A549 (cell line): ENCODE data around the gene ZNF776. TPM values are rescaled to one million over a fixed set of nuclear protein-coding genes. Genes with fewer than 3 reads are reported as not detected.
"Not testable (repeated sequence)": the region's sequence is repeated elsewhere in the genome, so short reads cannot be mapped to it uniquely, and the experiment has no call there.

ENCODE experiments used
- ATAC-seq, 2 experiments: fragments of 200-7000 bp in 1 of 2; fragments of >200 bp in 1 of 2; cut with Nextera tagmentation in 1 of 2; cut with Tn5 transposase in 1 of 2; 3 replicates each; pipeline versions ENCODE4 v1.8.0 to v1.9.1; 2018 to 2020; ENCODE audit warnings: mild to moderate bottlenecking in 1 of 2, moderate library complexity in 1 of 2
- CTCF ChIA-PET: fragments of 300-600 bp; sonication (Branson Sonifier 250); formaldehyde crosslinking; extraction: SDS; loops from one replicate; lab custom pipeline; 2021; ENCODE audit warnings: antibody characterized with exemption, inconsistent platforms; lab: Yijun Ruan, JAX
- POLR2A ChIA-PET: fragments of 350-600 bp; formaldehyde crosslinking; extraction: SDS; loops from one replicate; lab custom pipeline; 2021; ENCODE audit warnings: antibody characterized with exemption, inconsistent platforms; lab: Yijun Ruan, JAX
- DNase-seq, 2 experiments: peaks; one replicate each; pipeline versions ENCODE4 v3.0.0 to v3.0.0-alpha.2; 2011 to 2016; ENCODE audit warnings: low read depth in 1 of 2, low spot score in 1 of 2
- FAIRE-seq: peaks from 2 replicates; lab custom pipeline; 2011; peaks lifted over from hg19 to GRCh38; lab: Jason Lieb, UNC
- H3K27ac ChIP-seq, 2 experiments: fragments of >200 bp; sonication (Bioruptor Twin); formaldehyde crosslinking; 3 replicates each; pipeline ENCODE4 v1.5.1; 2016 to 2017
- H3K4me1 ChIP-seq: fragments of >200 bp; sonication (Bioruptor Twin); formaldehyde crosslinking; 3 replicates; pipeline ENCODE4 v1.6.1; 2016
- H3K4me2 ChIP-seq: fragments of >200 bp; sonication (Bioruptor Twin); formaldehyde crosslinking; 3 replicates; pipeline ENCODE4 v1.6.1; 2016
- H3K4me3 ChIP-seq: fragments of >200 bp; sonication (Bioruptor Twin); formaldehyde crosslinking; 3 replicates; pipeline ENCODE4 v1.5.1; 2016
- H3K9me3 ChIP-seq: fragments of >200 bp; sonication (Bioruptor Twin); formaldehyde crosslinking; 3 replicates; pipeline ENCODE4 v1.6.1; 2016
- BCL3 ChIP-seq: fragments of >200 bp; sonication (Bioruptor Twin); formaldehyde crosslinking; IDR thresholded peaks from 3 replicates; pipeline ENCODE4 v1.6.1; 2016
- CBX2 ChIP-seq: fragments of 200-600 bp; sonication (generic); IDR thresholded peaks from 2 replicates; pipeline ENCODE4 v1.6.1; 2016; ENCODE audit warnings: low read depth, mild to moderate bottlenecking, borderline replicate concordance
- CHD2 ChIP-seq: fragments of 150-350 bp; IDR thresholded peaks from 2 replicates; pipeline ENCODE4 v1.6.1; 2014; ENCODE audit warnings: low read length; ENCODE audit not compliant: partially characterized antibody
- CHD4 ChIP-seq: fragments of 200-600 bp; sonication (generic); IDR thresholded peaks from 2 replicates; pipeline ENCODE4 v1.6.1; 2016; ENCODE audit warnings: antibody characterized with exemption, mild to moderate bottlenecking, borderline replicate concordance
- E2F6 ChIP-seq: IDR thresholded peaks from 2 replicates; pipeline ENCODE4 v1.6.1; 2012; ENCODE audit warnings: low read depth, borderline replicate concordance
- ESRRA ChIP-seq: fragments of 150-350 bp; IDR thresholded peaks from 2 replicates; pipeline ENCODE4 v1.6.1; 2014; ENCODE audit warnings: mild to moderate bottlenecking, low read length, borderline replicate concordance
- GATA3 ChIP-seq: IDR thresholded peaks from 2 replicates; pipeline ENCODE4 v1.6.1; 2012; ENCODE audit warnings: borderline replicate concordance
- HDAC2 ChIP-seq: fragments of 200-600 bp; sonication (generic); IDR thresholded peaks from 2 replicates; pipeline ENCODE4 v1.6.1; 2016
- HEYL ChIP-seq: fragments of 250-450 bp; sonication (Bioruptor Pico); IDR thresholded peaks from 2 replicates; pipeline ENCODE4 v1.8.0; 2021; ENCODE audit warnings: mild to moderate bottlenecking, moderate library complexity
- HOXA7 ChIP-seq: fragments of 250-450 bp; sonication (Bioruptor Pico); IDR thresholded peaks from 2 replicates; pipeline ENCODE4 v1.5.0; 2020; ENCODE audit warnings: mild to moderate bottlenecking, moderate library complexity
- HOXB5 ChIP-seq: fragments of 250-450 bp; sonication (Bioruptor Pico); IDR thresholded peaks from 2 replicates; pipeline ENCODE4 v1.5.0; 2020; ENCODE audit warnings: mild to moderate bottlenecking, moderate library complexity
- JUNB ChIP-seq: fragments of >200 bp; sonication (Bioruptor Twin); formaldehyde crosslinking; IDR thresholded peaks from 2 replicates; pipeline ENCODE4 v1.6.1; 2016
- KDM1A ChIP-seq: fragments of 200-600 bp; sonication (generic); IDR thresholded peaks from 2 replicates; pipeline ENCODE4 v1.6.1; 2016; ENCODE audit warnings: low read depth, mild to moderate bottlenecking
- KDM5A ChIP-seq: fragments of 200-600 bp; sonication (generic); IDR thresholded peaks from 2 replicates; pipeline ENCODE4 v1.6.1; 2016; ENCODE audit warnings: antibody characterized with exemption, mild to moderate bottlenecking
- MAFK ChIP-seq: fragments of 450-650 bp; IDR thresholded peaks from 2 replicates; pipeline ENCODE4 v1.6.1; 2014; ENCODE audit not compliant: partially characterized antibody
- MAZ ChIP-seq: fragments of 150-350 bp; IDR thresholded peaks from 2 replicates; pipeline ENCODE4 v1.6.1; 2014; ENCODE audit warnings: antibody characterized with exemption, low read depth, low read length, borderline replicate concordance
- NFE2L2 ChIP-seq: fragments of 150-350 bp; conservative IDR thresholded peaks from 2 replicates; pipeline ENCODE4 v1.6.1; 2014; ENCODE audit warnings: low read length
- NPAS2 ChIP-seq: fragments of 250-450 bp; sonication (Bioruptor Pico); IDR thresholded peaks from 2 replicates; pipeline ENCODE4 v1.8.0; 2022; ENCODE audit warnings: mild to moderate bottlenecking, moderate library complexity, borderline replicate concordance
- RAD21 ChIP-seq, 2 experiments: fragments of >200 bp in 1 of 2; sonication (Bioruptor Twin) in 1 of 2; formaldehyde crosslinking in 1 of 2; IDR thresholded peaks in 1 of 2; conservative IDR thresholded peaks in 1 of 2; 2 replicates in 1 of 2; 3 replicates in 1 of 2; pipeline ENCODE4 v1.6.1; 2012 to 2018; ENCODE audit warnings: inconsistent platforms in 1 of 2
- RARB ChIP-seq: fragments of 250-450 bp; sonication (Bioruptor Pico); IDR thresholded peaks from 2 replicates; pipeline ENCODE4 v1.8.0; 2021; ENCODE audit warnings: mild to moderate bottlenecking, moderate library complexity
- RFX5 ChIP-seq: fragments of 450-650 bp; IDR thresholded peaks from 2 replicates; pipeline ENCODE4 v1.7.1; 2014; ENCODE audit warnings: antibody characterized with exemption, mild to moderate bottlenecking, moderate library complexity
- SREBF2 ChIP-seq: fragments of 450-650 bp; IDR thresholded peaks from 2 replicates; pipeline ENCODE4 v1.6.1; 2014; ENCODE audit warnings: mild to moderate bottlenecking, moderate library complexity
- ZFP36 ChIP-seq: fragments of 450-650 bp; IDR thresholded peaks from 2 replicates; pipeline ENCODE4 v1.6.1; 2014; ENCODE audit warnings: borderline replicate concordance; ENCODE audit not compliant: partially characterized antibody
- ZNF302 ChIP-seq: fragments of 250-450 bp; sonication (Bioruptor Pico); IDR thresholded peaks from 2 replicates; pipeline ENCODE4 v1.9.0; 2021; ENCODE audit warnings: inconsistent platforms, mild to moderate bottlenecking, moderate library complexity
- WGBS: methylation state at CpG from one replicate; pipeline ENCODE4 v1.1.6; 2017; ENCODE audit errors: missing lambda C conversion rate; 5-methylcytosine and 5-hydroxymethylcytosine counted together
- polyA plus RNA-seq, 4 experiments: library from polyadenylated mRNA; depleted of rRNA in 3 of 4; stranded (reverse); fragments of >200 nt; fragmentation: RNase III in 1 of 4; extraction: RNeasy Plus Mini Kit Qiagen cat#74134 plus additional on column Dnase treatment in 1 of 4; gene quantifications; 2 replicates in 3 of 4; 3 replicates in 1 of 4; pipeline ENCODE4 v1.2.3, GENCODE V29; 2011 to 2017

The ZNF776 gene
- polyA plus RNA-seq, 2 of the 4 experiments (the other 2 are of a cell fraction), result 5.3 to 9.3 TPM

GRCh38 chr19:57720878-57721277, 25.7 kb upstream of the ZNF776 start:
- DNase-seq (peak in 1 of 2 experiments; percentile 22), ATAC-seq (no peak), FAIRE-seq (no peak)
- ChIA-PET POLR2A (no interaction called here), CTCF (interaction anchor here (1.0 to 1.5 kb wide), 2 partner anchors 9 to 33 kb away, joined by 3 read pairs; no protein-coding TSS in a partner anchor)
- TF ChIP-seq ZNF302 (CRISPR knock-in tag), result no peak
- TF ChIP-seq GATA3, result no peak
- no peak for TF ChIP-seq JUNB
- TF ChIP-seq CHD4, result no peak
- no peak for TF ChIP-seq ZFP36
- no peak for TF ChIP-seq RFX5
- no peak for TF ChIP-seq KDM5A
- TF ChIP-seq NPAS2 (CRISPR knock-in tag), result no peak
- no peak for TF ChIP-seq SREBF2
- no peak for TF ChIP-seq ESRRA
- TF ChIP-seq NFE2L2, result no peak
- TF ChIP-seq RAD21 (conservative IDR thresholded peaks at IDR 0.05 in 1 of 2, IDR thresholded peaks at IDR 0.05 in 1 of 2), result no peak
- TF ChIP-seq BCL3, result no peak
- peaks cover 91% of the 10 kb centered on the region for H3K9me3 ChIP-seq
- H3K4me1 ChIP-seq, result no peaks in the 10 kb centered on the region
- 86% methylated on average over 10 of the region's 10 CpGs for WGBS
- no peak overlapping the region for H3K4me2 ChIP-seq
- no peak overlapping the region for H3K27ac ChIP-seq
- H3K4me3 ChIP-seq, result no peak overlapping the region

- H3K27ac ChIP-seq, FAIRE-seq, POLR2A ChIA-PET, H3K4me1 ChIP-seq, H3K4me3 ChIP-seq, CTCF ChIA-PET, H3K4me2 ChIP-seq, DNase-seq: not testable (repeated sequence)
- H3K9me3 ChIP-seq, result peaks cover 88% of the 10 kb centered on the region
- WGBS, result 29% methylated on average over 10 of the region's 10 CpGs
- 0 out of 6 replicates have a peak, but pooled peaks of 1 of the 2 experiments have one; percentile 47 for ATAC-seq
These were observed 8.3 kb upstream of the ZNF776 start for GRCh38 chr19:57738320-57738719.

GRCh38 chr19:57738770-57739169, 7.8 kb upstream of the ZNF776 start:
- FAIRE-seq, H3K27ac ChIP-seq, H3K4me2 ChIP-seq, H3K4me3 ChIP-seq, H3K4me1 ChIP-seq, DNase-seq, POLR2A ChIA-PET, ATAC-seq, CTCF ChIA-PET: not testable (repeated sequence)
- H3K9me3 ChIP-seq, result peaks cover 84% of the 10 kb centered on the region
- WGBS, result 84% methylated on average over 7 of the region's 7 CpGs

GRCh38 chr19:57747472-57747807, 825 bp downstream of the ZNF776 start:
- ATAC-seq (no peak; a peak in 2 of 6 replicates), FAIRE-seq (no peak), DNase-seq (no peak)
- CTCF ChIA-PET, result interaction anchor here (0.6 to 1.4 kb wide), 3 partner anchors 10 to 463 kb away, joined by 3 read pairs; no protein-coding TSS in a partner anchor
- Histone ChIP-seq H3K27ac (peak overlapping the region; percentile 63 to 87; a peak in 5 of 6 replicates), H3K4me1 (no peaks in the 10 kb centered on the region), H3K4me2 (peak overlapping the region; percentile 72), H3K9me3 (peaks cover 87% of the 10 kb centered on the region), H3K4me3 (peak overlapping the region; percentile 73)
- TF ChIP-seq GATA3 (no peak), E2F6 (no peak), HEYL (no peak), CBX2 (no peak), RAD21 (conservative IDR thresholded peaks at IDR 0.05 in 1 of 2, IDR thresholded peaks at IDR 0.05 in 1 of 2) (no peak), CHD4 (no peak), HDAC2 (no peak), RARB (CRISPR knock-in tag) (no peak), MAZ (no peak), KDM5A (no peak), MAFK (no peak), CHD2 (no peak), HOXA7 (CRISPR knock-in tag) (no peak), HOXB5 (CRISPR knock-in tag) (no peak), KDM1A (no peak), ZNF302 (CRISPR knock-in tag) (no peak), NPAS2 (CRISPR knock-in tag) (no peak)
- WGBS, result 72% methylated on average over 6 of the region's 6 CpGs
- POLR2A ChIA-PET, result interaction anchor here (1.5 to 1.6 kb wide), 3 partner anchors 22 to 72 kb away, joined by 7 read pairs; partner anchors contain the start of genes ZNF551 and ZNF586
